ENCODE data around the gene DGCR6.
"Not testable (repeated sequence)": the region's sequence is repeated elsewhere in the genome, so short reads cannot be mapped to it uniquely, and the experiment has no call there.

Gene DGCR6

GRCh38 chr22:18909556-18909955 is 3.4 kb downstream of the DGCR6 start:
- TF ChIP-seq, protein P1, sequence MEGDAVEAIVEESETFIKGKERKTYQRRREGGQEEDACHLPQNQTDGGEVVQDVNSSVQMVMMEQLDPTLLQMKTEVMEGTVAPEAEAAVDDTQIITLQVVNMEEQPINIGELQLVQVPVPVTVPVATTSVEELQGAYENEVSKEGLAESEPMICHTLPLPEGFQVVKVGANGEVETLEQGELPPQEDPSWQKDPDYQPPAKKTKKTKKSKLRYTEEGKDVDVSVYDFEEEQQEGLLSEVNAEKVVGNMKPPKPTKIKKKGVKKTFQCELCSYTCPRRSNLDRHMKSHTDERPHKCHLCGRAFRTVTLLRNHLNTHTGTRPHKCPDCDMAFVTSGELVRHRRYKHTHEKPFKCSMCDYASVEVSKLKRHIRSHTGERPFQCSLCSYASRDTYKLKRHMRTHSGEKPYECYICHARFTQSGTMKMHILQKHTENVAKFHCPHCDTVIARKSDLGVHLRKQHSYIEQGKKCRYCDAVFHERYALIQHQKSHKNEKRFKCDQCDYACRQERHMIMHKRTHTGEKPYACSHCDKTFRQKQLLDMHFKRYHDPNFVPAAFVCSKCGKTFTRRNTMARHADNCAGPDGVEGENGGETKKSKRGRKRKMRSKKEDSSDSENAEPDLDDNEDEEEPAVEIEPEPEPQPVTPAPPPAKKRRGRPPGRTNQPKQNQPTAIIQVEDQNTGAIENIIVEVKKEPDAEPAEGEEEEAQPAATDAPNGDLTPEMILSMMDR (IDR thresholded peaks at IDR 0.05; ENCODE audit: insufficient read depth, low read depth, low read length, missing control alignments) = no peak
- H3K4me3 ChIP-seq (ENCODE audit: low read length) = no peak overlapping the region
- DNase-seq (ENCODE audit: low read depth) = no peak

DNA sequence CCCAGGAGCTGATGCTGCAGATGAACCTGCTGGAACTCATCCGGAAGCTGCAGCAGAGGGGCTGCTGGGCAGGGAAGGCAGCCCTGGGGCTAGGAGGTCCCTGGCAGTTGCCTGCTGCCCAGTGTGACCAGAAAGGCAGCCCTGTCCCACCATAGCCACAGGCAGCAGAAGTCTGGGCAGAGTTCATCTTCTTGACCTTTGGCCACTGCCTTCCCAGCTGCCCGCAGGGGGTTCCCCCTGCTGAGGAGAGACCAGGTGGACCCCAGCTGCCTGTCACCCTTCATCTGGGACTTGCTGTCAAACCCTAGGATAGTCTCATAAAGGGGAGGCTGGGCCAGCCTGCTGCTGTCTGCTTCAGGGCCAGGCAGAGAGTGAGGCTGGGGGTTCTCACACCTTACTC is 5.4 kb downstream of the DGCR6 start:
- not testable (repeated sequence) for H3K4me3 ChIP-seq (ENCODE audit: low read length); DNase-seq (ENCODE audit: low read depth)

DNA sequence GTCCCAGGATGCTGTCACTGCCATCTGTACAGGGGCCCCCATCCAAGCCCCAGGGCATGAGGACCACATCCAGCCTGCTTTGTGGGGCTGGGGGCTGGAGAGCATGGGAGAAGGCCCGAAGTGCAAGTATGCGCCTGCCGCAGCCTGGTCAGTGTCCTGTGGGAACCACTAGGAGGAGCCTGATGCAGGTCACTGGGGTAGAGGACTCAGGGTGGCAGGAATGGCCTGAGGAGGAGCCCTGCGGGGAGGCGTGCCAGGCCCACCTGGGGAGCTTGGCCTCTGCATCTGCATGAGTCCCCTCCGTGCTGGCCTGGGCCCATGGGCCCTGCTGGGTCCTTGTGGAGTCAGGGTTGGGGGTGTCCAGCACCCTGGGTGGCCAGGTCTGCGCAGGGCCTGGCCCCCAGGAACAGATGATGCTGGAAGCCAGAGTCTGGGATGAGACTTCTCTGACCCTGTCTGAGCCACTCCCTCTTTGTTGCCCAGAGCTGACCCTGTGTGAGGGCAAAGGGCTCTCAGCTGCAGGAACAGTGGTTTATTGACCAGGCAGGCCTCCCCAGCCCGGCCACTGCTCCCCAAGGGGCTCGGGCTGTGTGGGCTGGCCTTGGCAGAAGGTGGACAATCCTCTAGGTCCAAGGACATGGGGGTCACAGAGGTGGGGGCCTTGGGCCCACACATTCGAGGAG is 6.3 kb downstream of the DGCR6 start:
- H3K4me3 ChIP-seq (ENCODE audit: low read length); DNase-seq (ENCODE audit: low read depth): not testable (repeated sequence)

DNA sequence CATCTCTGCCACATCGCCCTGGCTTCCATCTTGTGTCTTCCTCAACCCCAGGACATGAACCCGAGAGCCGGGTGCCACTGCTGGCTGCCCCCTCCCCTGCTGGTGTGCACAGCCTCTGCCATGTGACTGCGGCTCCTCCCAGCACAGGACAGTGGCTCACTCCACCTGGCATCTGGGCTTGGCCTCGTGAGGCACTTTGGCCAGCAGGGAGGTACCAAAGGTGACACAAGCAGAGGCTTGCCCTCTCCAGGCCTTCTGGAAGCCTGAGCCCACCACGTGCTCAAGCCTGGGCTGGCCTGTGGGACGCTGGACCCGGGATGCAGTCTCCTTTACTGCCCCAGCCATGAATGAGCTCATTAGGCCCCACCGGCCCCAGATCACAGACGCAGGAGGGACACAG is 8.4 kb downstream of the DGCR6 start:
- H3K4me3 ChIP-seq (ENCODE audit: low read length); DNase-seq (ENCODE audit: low read depth): not testable (repeated sequence)

GRCh38 chr22:18915550-18915949 is 9.4 kb downstream of the DGCR6 start:
- DNase-seq (ENCODE audit: low read depth); H3K4me3 ChIP-seq (ENCODE audit: low read length): not testable (repeated sequence)

GRCh38 chr22:18917818-18918217 is 11.7 kb downstream of the DGCR6 start:
- not testable (repeated sequence) for DNase-seq (ENCODE audit: low read depth); H3K4me3 ChIP-seq (ENCODE audit: low read length)

GRCh38 chr22:18920257-18920902 is 14.3 kb downstream of the DGCR6 start:
- DNase-seq (ENCODE audit: low read depth); H3K4me3 ChIP-seq (ENCODE audit: low read length): not testable (repeated sequence)

- no peak for DNase-seq (ENCODE audit: low read depth)
- TF ChIP-seq, protein P1 (IDR thresholded peaks at IDR 0.05; ENCODE audit: insufficient read depth, low read depth, low read length, missing control alignments) = no peak
- no peak overlapping the region for H3K4me3 ChIP-seq (ENCODE audit: low read length)
Observed at GRCh38 chr22:18925368-18926064, 19.4 kb downstream of the DGCR6 start.

DNA sequence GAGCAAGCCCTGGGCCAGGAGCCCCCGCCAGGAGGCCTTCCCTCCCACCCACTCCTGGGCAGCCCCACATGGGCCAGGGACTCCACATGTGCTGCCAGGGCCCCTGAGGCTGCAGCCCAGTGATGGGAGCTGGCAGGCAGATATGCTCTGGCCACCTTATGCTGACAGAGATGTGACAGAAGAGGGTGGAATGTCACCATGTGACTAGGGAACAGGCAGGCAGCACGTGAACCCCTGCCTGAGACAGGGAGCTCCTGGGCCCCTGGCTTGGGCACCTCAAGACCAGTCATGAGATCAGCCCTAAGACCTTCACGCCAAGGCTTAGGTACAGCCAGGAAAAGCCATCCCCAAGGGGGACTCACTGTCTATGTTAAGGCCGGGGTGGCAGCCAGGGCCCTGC is 20.9 kb downstream of the DGCR6 start:
- H3K4me3 ChIP-seq (ENCODE audit: low read length) = no peak overlapping the region
- TF ChIP-seq, protein P1 (IDR thresholded peaks at IDR 0.05; ENCODE audit: insufficient read depth, low read depth, low read length, missing control alignments) = no peak
- no peak for DNase-seq (ENCODE audit: low read depth)

GRCh38 chr22:18927573-18927972 is 21.5 kb downstream of the DGCR6 start:
- DNase-seq (ENCODE audit: low read depth) = no peak
- TF ChIP-seq, protein P1 (IDR thresholded peaks at IDR 0.05; ENCODE audit: insufficient read depth, low read depth, low read length, missing control alignments) = no peak
- H3K4me3 ChIP-seq (ENCODE audit: low read length) = no peak overlapping the region
